Mucosa of descending colon (tissue), 3 donors: ENCODE results near the gene TBP. TPM values are rescaled to one million over a fixed set of nuclear protein-coding genes. Genes with fewer than 3 reads are reported as not detected.
"Not testable (repeated sequence)": the region's sequence is repeated elsewhere in the genome, so short reads cannot be mapped to it uniquely, and the experiment has no call there.

Source experiments
- ATAC-seq: fragments of 200-7000 bp; cut with Tn5 transposase; one replicate; pipeline ENCODE4 v1.9.1; 2020; ENCODE audit warnings: mild to moderate bottlenecking, moderate library complexity
- DNase-seq, 3 donors: peaks; one replicate each; pipeline ENCODE4 v3.0.0-alpha.2; 2020
- H3K36me3 ChIP-seq: fragments of 200-600 bp; one replicate; pipeline ENCODE4 v1.8.0; 2021; ENCODE audit warnings: low read depth, mild to moderate bottlenecking
- H3K4me1 ChIP-seq: fragments of 200-600 bp; one replicate; pipeline ENCODE4 v1.8.0; 2021; ENCODE audit warnings: low read depth, mild to moderate bottlenecking
- H3K4me3 ChIP-seq: fragments of 200-600 bp; one replicate; pipeline ENCODE4 v1.8.0; 2021; ENCODE audit warnings: mild to moderate bottlenecking
- H3K9me3 ChIP-seq: fragments of 200-600 bp; one replicate; pipeline ENCODE4 v1.8.0; 2021; ENCODE audit warnings: mild to moderate bottlenecking
- CTCF ChIP-seq: fragments of 200-600 bp; IDR thresholded peaks from one replicate; pipeline ENCODE4 v1.8.0; 2022; ENCODE audit warnings: antibody characterized with exemption, mild to moderate bottlenecking
- intact Hi-C, 2 donors: fragments of 100-400 bp; cut with DNase I in 1 of 2; cut with micrococcal nuclease in 1 of 2; formaldehyde crosslinking; loops; one replicate each; pipeline versions ENCODE4 v1.11.0 to v1.11.1; 2022; cut with DNase I, micrococcal nuclease
- total RNA-seq, 3 donors: library from RNA; stranded (reverse); fragmentation: NEBNext Ultra II Directional in 2 of 3; extraction: Animal tissue kit (Norgen Biotek cat#: 25700) in 2 of 3; gene quantifications; one replicate each; pipeline versions ENCODE4 v1.2.1 to v1.2.4, GENCODE V29; 2021 to 2023
- donor health status: DM: no; HTN: no; CAD: no; lungs with moderate emphysema.
- donor health status: DM: no; HTN: no; CAD: no.
- donor health status: DM: no; HTN: yes; CAD: no.

TBP gene
- total RNA-seq, 3 donors from 2014 or later: 12.9 to 15.1 (median 13.4) TPM

- no peak for ATAC-seq
- TF ChIP-seq CTCF: no peak
These were observed 42.3 kb downstream of the TBP start for GRCh38 chr6:170596426-170596825.

GRCh38 chr6:170597278-170597677, 43.1 kb downstream of the TBP start:
- Histone ChIP-seq H3K4me1 (no peaks in the 10 kb centered on the region), H3K9me3 (peaks cover 11% of the 10 kb centered on the region), H3K4me3 (no peak overlapping the region), H3K36me3 (no peaks in the 10 kb centered on the region)
- ATAC-seq (no peak), DNase-seq (no peak)
- TF ChIP-seq CTCF: no peak
- intact Hi-C loops: no loop called here

More at GRCh38 chr6:170596426-170596825, 42.3 kb downstream of the TBP start:
- no peak for DNase-seq
- H3K36me3 ChIP-seq: no peaks in the 10 kb centered on the region
- H3K4me3 ChIP-seq: no peak overlapping the region
- H3K4me1 ChIP-seq: no peaks in the 10 kb centered on the region
- intact Hi-C loops: no loop called here
- peaks cover 11% of the 10 kb centered on the region for H3K9me3 ChIP-seq

- no peaks in the 10 kb centered on the region for H3K36me3 ChIP-seq
- no peak overlapping the region for H3K4me3 ChIP-seq
- DNase-seq (no peak), ATAC-seq (no peak)
- H3K9me3 ChIP-seq: no peaks in the 10 kb centered on the region
- intact Hi-C loops: no loop called here
- no peak for TF ChIP-seq CTCF
- no peaks in the 10 kb centered on the region for H3K4me1 ChIP-seq
These were observed 51.5 kb downstream of the TBP start for GRCh38 chr6:170605574-170606259.

GRCh38 chr6:170609225-170609624, 55.1 kb downstream of the TBP start:
- ATAC-seq, intact Hi-C loops, H3K4me1 ChIP-seq, H3K36me3 ChIP-seq, DNase-seq, H3K9me3 ChIP-seq, H3K4me3 ChIP-seq: not testable (repeated sequence)

- intact Hi-C loops, DNase-seq, H3K36me3 ChIP-seq, H3K4me1 ChIP-seq, H3K4me3 ChIP-seq, H3K9me3 ChIP-seq: not testable (repeated sequence)
- ATAC-seq: peak; percentile 85
These were observed 58.2 kb downstream of the TBP start for GRCh38 chr6:170612256-170612804.

- H3K9me3 ChIP-seq, ATAC-seq, intact Hi-C loops, DNase-seq, H3K36me3 ChIP-seq, H3K4me3 ChIP-seq, H3K4me1 ChIP-seq: not testable (repeated sequence)
These were observed 61.9 kb downstream of the TBP start for GRCh38 chr6:170616020-170616554.

Other genes with a start within 250 kb of the TBP start
- gene FAM120B, start 247.6 kb upstream of the TBP start, total RNA-seq: 10 to 100 TPM; 30.7 to 40.0 (median 38.3) TPM
- 100 to 1,000 TPM; 107 to 150 (median 124) TPM for gene PSMB1, start 1.1 kb upstream of the TBP start, total RNA-seq
- 10 to 100 TPM; 43.5 to 47.2 (median 43.7) TPM for gene PDCD2, start 30.3 kb downstream of the TBP start, total RNA-seq